Mucosa of gallbladder (tissue), 1 donor: Measurements from ENCODE around the gene SYPL2. TPM values are rescaled to one million over a fixed set of nuclear protein-coding genes. Genes with fewer than 3 reads are reported as not detected.
"Not testable (repeated sequence)": the region's sequence is repeated elsewhere in the genome, so short reads cannot be mapped to it uniquely, and the experiment has no call there.

Source experiments
- DNase-seq: peaks from one replicate; pipeline ENCODE4 v3.0.0-alpha.2; 2020; ENCODE audit warnings: low spot score
- total RNA-seq: library from RNA; stranded (reverse); gene quantifications from one replicate; pipeline ENCODE4 v1.2.1, GENCODE V29; 2021
- donor health status: DM: no; HTN: no; CAD: no.

SYPL2 gene
- total RNA-seq: 3.1 TPM

- no peak for DNase-seq
These were observed at the start of gene SYPL2 for GRCh38 chr1:109466452-109467300. Gene SYPL2, plus strand, starts transcription at chr1:109466546. Its CDS starts 298 bp downstream, at chr1:109466844.

- DNase-seq: no peak
These were observed 42.8 kb upstream of the SYPL2 start for GRCh38 chr1:109423498-109423897.

GRCh38 chr1:109425391-109426280, 40.7 kb upstream of the SYPL2 start:
- no peak for DNase-seq

GRCh38 chr1:109426281-109427170, 39.8 kb upstream of the SYPL2 start, which contains the start of gene PSMA5:
Gene PSMA5, minus strand, starts transcription at chr1:109426448. Its CDS starts 118 bp downstream, at chr1:109426330.
- DNase-seq: peak; percentile 98

- DNase-seq: no peak
These were observed 39.2 kb upstream of the SYPL2 start for GRCh38 chr1:109427171-109427467.

GRCh38 chr1:109432336-109432735, 34.0 kb upstream of the SYPL2 start:
- no peak for DNase-seq

- no peak for DNase-seq
These were observed 33.0 kb upstream of the SYPL2 start for GRCh38 chr1:109433322-109433721.

GRCh38 chr1:109434484-109434883, 31.9 kb upstream of the SYPL2 start:
- no peak for DNase-seq

- no peak for DNase-seq
These were observed 27.5 kb upstream of the SYPL2 start for GRCh38 chr1:109438798-109439297.

- no peak for DNase-seq
These were observed 25.3 kb upstream of the SYPL2 start for GRCh38 chr1:109441069-109441468.

- DNase-seq: no peak
These were observed 22.9 kb upstream of the SYPL2 start for GRCh38 chr1:109443476-109443875.

GRCh38 chr1:109444346-109444745, 22.0 kb upstream of the SYPL2 start:
- no peak for DNase-seq

GRCh38 chr1:109445949-109446695, 20.2 kb upstream of the SYPL2 start:
- not testable (repeated sequence) for DNase-seq

GRCh38 chr1:109447524-109447923, 18.8 kb upstream of the SYPL2 start:
- DNase-seq: no peak

- no peak for DNase-seq
These were observed 11.7 kb upstream of the SYPL2 start for GRCh38 chr1:109454497-109455133.

GRCh38 chr1:109457819-109458218, 8.5 kb upstream of the SYPL2 start:
- DNase-seq: no peak

- DNase-seq: no peak
These were observed 258 bp upstream of the SYPL2 start for GRCh38 chr1:109466125-109466451.

- no peak for DNase-seq
These were observed 993 bp downstream of the SYPL2 start for GRCh38 chr1:109467301-109467777.

- DNase-seq: no peak
These were observed 1.7 kb downstream of the SYPL2 start for GRCh38 chr1:109468061-109468460.

GRCh38 chr1:109468903-109469302, 2.6 kb downstream of the SYPL2 start:
- no peak for DNase-seq
